Activated CD4-positive, alpha-beta T cell treated with anti-CD3 and anti-CD28 coated beads, Interleukin-2, amount 50 U/mL, for 24 hours (primary cell): ENCODE measurements around the gene HCFC1.

ENCODE experiments used
- DNase-seq, 2 donors: peaks; one replicate each; pipeline ENCODE4 v3.0.0-alpha.2; 2020; ENCODE audit warnings: low read depth in 1 of 2, low spot score in 1 of 2

Gene HCFC1

DNA sequence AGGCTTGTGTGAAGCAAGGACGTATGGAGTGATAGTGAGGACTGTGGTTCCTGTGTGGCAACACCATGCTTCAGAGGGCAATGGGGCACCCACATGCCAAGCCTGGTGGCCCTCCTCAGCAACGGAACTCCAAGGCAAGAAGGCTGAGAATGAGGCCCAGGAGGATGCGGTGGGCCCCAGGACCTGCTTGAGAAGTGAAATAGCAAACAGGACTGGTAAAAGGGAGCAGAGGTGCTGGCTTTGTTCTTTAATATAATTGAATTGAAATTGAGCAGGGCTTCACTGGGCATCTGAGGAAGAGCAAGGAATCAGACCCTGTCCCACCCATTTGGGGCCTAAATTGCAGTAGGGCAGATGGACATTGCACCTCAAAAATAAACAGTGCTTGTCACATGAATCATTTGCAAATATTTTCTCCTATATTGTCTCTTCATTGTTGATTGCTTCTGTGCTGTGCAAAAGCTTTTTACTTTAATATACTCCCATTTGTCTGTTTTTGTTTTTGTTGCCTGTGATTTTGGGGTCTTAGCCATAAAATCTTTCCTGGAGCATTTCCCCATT is 3.2 kb upstream of the HCFC1 start:
- no peak for DNase-seq

DNA sequence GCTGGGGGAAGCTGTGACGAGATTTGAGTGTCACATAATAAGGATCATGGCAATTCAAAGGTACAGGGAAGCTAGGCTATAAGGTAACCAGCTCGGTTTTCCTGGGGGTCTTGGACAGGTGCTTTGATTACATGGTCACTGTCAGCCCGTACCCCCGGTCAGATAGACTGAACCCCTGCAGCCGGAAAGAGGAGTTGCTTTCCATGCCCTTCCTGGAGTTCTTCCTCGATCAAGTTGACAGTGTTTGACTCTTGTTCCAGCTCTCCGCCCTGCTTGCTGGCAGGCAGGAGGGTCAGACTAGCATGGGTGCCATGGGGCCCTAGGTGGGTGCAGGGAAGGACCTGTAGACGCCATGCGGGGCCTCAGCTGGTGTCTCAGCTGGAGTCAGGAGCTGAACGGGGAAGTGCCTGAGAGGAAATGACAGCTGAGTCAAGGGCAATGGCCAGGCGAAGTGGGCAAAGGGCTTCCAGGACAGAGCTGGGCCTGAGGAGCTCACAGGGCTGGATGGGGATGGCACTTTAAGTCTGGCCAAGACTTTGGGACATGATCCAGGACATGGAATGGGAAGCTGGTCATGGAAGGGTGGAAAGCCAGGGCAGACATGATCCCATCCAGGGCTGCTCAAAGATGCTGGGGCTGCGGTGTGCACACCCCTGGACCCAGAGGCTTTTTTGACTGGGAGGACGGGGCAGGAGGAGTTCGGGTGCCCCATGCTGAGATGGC is 2.5 kb upstream of the HCFC1 start:
- no peak for DNase-seq

DNA sequence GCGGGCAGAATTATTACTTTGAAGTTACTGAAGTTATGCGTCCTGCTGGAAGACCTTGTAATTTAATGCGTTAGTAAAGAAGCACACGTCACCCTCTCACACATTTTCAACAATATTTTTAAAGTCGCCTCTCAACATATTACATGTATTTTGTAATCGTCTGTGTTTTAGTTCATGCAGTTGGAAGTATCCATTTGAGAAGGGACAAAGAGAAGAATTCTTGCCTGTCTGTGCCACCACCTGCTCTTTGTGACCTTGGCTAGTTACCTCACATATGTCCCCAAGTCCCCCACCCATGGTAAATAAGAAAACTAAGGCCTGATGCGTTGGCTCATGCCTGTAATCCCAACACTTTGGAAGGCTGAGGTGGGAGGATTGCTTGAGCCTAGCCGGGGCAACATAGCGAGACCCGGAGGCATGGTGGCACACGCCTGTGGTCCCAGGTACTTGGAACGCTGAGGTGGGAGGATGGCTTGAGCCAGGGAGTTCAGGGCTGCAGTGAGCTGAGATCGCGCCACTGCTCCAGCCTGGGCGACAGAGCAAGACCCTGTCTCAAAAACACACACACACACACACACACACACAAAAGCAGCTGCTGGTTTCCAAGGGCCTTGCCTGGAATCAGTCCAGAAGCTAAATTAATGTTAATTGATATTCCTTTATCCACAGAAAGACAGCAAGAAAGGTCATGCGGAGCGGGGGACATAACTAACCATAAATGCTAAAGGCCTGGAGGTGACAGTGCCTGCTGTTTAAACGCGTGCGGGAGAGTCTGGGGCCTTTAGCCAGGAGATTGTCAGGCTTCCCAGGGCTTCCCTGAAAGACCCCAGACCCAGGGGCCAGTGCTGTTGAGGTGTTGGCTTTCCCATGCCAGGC is 1.7 kb upstream of the HCFC1 start:
- no peak for DNase-seq

DNA sequence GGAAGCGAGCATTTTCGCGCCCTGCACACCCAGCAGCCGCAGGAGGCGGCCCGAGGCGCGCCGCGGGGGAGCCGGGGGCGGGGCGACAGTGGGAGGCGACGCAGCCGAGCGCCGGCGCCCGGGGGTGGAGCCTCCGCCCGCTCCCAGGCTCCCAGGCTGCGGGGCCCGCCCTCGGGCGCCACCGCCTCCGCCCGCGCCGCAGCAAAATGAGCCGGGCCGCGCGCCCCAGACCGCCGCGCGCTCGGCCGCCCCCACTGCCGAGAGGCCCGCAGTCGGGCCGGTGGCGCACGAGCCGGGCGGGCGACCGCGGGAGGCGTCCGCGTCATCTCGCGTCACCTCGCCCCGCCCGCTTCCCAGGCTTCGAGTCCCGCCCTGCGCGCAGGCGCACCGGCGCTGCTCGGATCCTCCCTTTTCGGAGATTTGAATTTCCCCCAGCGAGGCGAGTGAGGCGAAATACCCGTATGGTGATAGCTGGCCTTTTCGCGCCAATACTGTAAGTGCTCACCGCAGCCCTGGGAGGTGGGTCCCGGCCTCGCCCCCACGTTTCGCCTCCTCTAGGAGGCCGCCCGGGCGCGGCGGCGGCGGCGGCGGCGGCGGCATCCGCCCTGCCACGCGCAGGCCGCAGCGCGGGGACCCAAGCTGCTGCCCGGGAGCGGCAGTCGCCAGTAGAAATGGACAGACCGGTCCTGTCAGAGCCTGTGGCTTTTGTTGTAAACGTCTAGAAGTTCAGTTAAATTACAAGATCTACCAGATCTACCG is 929 bp upstream of the HCFC1 start, which contains the start of gene TMEM187:
TSS of gene TMEM187 (plus strand) at position 387 of the 759 bp plus-strand sequence. CDS start 9,309 bp downstream, outside the sequence.
- DNase-seq, result peak; percentile 66 to 84

DNA sequence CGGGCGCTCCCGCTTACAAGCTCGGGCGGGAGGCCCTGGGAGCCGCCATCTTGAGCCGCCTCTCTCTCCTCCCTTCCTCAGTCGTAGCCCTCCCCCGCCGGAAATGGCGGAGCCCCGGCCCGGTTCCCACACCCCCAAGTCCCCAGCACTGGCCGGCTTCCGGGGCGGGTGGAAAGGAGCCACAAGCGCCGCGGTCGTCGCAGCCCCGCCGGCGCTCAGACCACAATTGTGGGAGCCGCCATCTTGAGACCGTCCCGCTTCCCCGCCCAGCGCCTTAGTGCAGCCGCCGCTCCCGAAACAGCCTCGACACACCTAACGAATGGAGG is 531 bp downstream of the HCFC1 start:
- DNase-seq, result peak; percentile 53 to 77

DNA sequence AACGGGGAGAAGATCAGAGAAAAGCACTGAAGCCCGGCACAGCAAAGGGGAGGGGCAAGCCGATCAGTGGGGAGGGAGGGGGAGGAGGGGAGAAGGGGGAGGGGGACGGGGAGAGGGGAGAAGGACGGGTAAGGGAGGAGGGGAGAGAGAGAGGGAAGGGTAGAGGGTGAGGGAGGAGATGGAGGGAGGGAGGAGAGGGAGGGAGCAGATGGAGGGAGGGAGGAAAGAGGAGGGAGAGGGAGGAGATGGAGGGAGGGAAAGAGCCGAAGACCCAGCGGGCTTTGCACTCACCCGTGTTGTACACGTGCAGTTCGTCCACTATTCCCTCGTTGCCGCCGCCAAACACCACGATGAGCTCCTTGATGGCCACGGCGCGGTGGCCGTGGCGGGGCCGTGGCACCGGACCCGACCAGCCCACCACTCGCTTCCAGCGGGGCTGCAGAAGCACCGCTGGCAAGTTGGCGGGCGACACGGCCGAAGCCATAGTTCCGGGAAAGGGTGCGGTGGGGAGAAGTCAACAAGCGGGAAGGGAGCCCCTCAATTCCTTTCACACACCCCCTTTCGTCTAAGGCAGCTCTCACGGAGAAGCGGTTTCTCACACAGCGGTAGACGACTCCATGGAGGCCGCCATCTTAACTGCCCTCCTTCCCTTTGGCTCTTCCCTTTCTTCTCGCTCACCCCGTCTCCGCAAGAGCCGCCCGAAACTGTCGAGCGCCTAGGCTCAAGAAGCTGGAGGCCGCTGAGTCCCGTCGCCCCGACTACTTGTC is 1.1 kb downstream of the HCFC1 start:
- no peak for DNase-seq

DNA sequence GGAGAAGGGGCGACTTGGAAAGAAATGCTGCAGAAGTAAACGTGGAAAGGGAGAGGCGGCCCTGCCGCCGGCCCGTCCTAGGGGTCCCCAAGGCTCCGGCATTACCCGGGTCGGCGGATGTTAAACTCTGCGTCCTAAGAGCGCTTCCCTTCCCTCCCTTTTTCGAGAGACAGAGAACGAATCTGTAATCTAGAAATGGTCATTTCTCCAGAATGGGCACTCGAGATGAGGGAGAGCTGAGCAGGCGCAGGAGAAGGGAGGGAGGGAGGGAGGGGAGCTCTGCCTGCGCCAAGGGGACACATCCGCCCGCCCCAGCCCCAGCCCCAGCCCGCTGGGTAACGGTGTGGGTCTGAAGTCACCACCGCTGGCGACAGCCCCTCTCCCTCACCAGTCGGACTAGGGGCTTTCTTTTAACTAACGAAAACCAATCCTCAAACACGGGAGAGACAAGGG is 1.7 kb downstream of the HCFC1 start:
- DNase-seq, result no peak

DNA sequence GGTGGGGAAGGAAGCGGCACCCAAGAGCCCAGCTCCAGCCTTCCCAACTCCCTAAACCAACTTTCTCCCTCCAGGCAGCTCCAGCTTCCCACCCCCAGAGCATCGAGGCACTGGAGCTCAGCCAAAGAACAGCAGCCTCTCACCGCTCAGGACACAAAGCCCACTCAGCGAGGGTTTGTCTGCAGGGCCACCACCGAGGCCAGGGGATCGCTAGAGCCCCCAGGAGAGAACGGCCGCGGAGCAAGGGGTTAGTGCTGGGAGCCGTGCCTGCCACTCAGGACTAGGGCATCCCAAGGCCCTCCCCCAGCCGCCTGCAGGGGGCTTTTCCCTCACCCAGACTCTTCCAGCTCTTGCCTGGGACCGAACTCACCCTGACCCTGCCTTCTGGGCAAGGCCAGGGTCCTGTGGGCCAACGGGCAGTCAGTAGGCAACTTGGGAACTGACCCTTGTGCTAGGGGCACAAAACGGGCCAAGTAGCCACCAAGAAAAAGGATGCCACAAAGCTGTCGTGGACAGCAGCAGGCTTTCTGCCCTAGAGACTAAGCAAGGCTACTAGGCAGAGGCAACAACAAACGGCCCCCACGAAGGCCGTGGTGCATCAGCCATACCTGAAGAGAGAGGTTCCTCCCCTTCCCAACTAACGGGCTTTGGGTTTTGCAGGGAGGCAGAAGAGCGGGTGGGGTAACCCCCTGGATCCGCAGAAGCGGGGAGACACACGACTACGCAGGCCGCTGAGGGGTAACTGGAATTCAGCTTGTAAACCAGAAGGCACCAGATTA is 2.3 kb downstream of the HCFC1 start:
- no peak for DNase-seq

DNA sequence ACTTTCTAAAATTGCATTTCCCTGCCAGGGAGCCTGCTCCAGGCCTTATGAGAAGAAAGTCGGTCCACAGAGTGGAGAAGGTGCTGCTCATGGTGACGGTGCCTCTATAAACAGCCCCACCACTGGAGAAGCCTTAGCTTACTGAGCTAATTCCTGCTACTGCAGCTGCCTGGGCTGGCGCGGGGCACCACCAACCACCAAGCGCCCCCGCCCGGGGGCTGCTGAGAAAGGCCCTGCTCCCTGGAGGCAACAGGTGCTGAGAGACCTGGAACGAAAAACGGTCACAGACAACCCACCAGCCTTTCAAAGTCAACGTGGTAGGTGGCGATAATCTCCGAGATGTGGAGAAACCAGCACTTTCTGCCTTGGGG is 2.9 kb downstream of the HCFC1 start:
- no peak for DNase-seq

DNA sequence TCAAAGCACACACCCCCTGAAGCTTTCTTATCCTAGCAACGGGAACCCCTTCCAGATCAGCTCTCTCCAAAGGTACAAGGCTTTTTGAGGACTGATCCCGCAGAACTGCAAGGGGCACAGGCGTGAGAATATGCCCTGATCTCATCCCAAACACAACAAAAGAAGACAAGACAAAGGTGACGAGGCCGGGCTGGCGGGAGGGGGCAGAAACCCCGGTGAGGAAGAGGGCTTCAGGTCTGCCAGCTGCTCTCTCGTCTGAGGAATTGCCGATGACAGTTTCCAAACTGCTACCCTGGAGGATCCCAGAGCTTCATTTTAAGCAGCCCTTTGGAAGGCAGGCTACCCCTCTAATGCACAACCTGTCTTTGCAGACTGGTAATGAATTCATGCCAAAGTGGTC is 3.4 kb downstream of the HCFC1 start:
- DNase-seq, result no peak

DNA sequence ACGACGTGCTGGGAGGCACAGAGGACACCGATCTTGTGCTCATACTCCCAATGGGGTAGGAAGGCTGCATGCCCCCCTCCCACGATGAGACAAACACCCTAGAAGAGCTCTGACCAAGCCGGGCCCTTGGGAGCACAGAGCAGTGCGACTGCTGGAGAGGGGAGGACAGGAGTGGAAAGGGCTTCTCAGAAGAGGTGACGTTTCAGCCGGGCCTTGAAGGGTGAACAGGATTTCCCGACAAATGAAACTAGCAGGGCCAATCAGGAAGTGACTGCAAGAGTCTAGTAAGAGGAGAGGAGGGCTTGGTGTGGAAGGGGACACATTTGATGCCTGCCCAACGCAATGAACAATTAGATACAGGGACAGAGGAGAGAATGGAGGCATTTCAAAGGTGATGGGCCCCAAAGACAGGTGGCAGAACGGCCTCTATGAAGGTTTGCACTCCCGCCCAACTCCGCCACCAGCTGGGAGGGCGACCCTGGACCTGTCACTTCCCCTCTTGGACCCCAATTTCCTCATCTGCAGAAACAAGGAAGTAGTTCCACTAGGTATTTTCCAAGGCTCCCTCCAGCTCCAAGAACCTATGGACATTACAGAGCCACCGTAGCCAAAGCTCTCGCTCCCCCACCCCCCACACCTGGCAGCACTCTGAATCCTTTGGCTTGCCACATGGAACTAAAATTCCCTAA is 3.9 kb downstream of the HCFC1 start:
- DNase-seq, result no peak

DNA sequence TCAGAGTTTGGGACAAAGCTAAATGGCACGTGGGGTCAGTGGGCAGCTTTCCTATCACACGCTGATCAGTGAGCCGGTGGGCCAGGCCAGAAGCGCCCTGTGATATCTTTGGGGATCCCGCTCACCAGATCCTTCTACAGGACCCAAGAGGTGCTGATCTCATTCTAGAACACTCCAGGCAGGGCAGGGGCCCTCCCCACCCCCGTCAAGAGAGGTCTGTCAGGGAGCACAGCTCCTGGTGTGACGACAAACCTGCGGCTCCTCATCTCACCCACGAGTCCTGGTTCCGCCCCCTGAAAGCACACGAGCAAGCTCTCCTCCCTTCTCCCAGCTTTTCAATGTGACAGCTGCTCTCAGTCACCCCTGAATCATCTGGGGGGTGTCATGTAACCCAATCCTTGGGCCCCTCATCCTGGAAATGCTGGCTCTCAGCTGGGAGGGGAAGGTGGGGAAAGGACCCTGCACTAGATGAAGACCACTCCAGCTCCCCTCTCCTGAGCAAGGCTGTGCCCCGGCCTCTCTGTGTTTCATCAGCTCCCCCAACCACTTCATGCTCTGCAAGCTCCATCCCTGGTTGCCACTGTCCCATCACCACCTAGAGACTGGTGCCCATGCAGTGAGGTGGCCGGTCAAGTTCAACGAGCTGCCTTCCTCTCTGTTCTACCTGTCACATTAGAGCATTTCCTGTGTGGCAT is 4.6 kb downstream of the HCFC1 start:
- no peak for DNase-seq

DNA sequence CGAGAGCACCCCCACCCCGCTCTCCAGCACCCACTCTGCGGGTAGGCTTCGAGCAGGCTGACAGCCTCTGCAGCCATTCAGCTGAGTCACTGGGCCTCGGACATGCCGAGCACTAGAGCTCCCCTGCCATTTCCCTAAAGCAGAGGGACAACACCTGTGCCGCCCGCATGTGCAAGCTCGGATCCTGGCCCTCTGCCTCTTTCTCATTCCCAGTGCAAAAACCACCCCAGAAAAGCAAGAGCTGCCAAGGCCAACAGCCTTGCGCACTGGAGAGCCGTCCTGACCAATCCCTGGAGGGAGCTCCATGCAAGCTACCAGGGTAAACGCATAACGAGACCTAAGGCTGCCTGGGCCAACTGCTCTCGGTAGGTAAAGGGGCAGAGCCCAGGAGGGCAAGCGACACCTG is 5.3 kb downstream of the HCFC1 start:
- no peak for DNase-seq

DNA sequence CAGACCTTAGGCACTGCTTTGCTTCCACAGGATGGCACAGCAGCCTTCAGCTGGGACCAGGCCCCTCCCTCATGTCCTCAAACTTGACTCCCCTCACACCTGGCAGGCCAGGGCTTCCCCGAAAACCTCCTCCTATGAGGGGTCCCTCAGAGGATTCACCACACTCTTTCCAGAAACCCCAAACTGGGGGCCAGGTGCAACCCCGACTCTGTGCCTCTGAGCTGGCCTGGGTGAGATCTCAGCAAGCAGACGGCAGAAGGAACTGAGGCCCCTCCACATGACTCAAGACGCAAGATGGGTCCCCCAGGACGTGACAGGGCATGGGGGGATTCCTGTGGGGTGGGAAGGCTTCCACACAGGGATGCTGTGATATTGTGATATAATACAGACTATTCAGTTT is 6.2 kb downstream of the HCFC1 start:
- DNase-seq, result no peak

DNA sequence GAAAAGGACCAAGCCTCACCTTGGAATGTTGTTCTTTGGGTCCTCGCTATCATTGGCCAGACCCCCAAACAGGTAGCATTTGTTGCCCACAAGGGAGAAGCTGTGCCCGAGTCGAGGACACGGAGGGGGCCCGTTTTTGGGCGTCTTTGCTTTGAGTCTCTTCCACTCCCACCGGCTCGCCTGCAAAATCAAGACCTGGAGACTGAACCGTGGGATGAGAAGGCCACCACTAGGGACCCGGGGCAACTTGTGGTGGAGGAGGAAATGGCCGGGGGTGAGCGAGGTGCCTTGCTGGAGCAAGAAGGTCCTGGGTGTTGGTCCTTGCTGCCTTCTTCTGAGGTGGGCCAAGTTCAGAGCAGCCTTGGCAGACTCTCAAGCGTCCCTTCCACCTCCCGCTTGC is 7.5 kb downstream of the HCFC1 start:
- DNase-seq, result no peak

DNA sequence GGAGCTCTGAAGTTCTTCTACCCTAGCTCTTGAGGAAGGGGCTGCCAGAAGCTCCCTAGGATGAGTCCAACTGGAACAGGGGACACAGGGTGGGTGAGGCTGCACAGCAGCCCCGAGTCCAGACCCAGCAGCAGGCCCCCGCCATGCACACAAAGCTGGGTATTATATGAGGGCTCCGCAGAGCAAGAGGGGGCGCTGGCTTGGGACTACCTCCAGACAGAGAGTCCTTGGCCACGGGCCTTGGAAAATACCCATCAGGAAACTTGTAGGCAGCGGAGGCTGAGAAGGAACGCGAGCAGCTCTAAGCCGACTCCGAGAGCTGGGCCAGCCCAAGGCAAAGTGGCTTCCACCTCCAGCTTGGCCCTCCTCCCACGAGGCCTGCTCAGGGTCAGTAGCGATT is 8.1 kb downstream of the HCFC1 start:
- DNase-seq, result no peak

DNA sequence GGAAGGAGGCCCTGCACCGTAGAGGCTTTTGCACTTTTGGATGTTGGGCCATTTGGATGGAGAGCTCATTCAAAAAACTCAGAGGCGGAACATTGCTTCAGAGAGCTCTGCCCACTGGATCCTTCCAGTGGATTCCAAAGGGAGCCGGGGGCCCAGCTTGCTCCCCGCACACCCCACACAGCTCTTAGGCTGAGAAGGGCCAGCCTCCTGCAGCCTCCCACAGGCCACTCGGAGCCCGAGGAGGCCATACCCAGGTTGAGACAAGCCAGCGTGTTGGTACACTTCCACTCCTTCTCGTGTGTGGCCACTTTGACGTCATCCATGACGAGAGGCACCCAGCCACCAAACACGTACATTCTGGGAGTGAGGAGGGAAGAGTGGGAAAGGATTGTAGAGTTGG is 10.3 kb downstream of the HCFC1 start:
- DNase-seq, result no peak

DNA sequence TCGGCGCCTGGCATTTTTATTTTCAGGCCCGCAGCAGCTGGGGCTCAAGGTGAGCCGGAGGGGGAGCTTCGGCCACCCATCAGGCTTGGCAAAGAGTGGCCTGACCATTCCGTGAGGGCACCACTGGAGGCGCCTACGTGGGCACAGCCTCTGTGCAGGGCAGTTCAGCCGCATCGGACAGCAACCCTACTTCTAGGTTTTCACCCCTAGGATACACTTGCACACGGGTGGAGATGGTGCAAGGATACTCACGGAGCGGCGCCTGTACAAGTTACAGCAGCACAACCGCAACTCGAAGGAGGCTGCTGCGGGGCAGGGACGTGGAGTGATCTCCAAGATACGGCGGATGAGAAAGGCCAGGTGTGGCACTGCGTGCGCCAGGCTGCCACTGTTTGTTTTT is 10.8 kb downstream of the HCFC1 start:
- DNase-seq, result no peak

DNA sequence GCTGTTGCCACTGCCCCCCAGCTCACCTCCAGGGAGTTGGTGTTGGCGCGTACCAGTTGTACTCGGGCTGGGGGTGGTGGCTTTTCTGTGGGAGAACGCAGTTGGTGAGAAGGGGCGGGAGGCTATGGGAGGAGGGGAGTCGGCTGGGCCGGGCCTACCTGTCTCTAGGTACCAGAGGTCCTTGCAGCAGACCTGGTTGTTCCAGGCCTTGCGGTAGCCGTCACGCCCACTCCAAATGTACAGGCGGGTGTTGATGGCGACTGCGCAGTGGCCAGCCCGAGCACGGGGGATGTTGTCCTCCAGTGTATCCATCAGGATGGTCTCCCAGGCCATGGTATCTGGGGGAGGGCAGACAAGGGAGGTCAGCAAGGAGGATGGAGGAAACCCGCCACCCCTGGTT is 11.5 kb downstream of the HCFC1 start:
- DNase-seq, result no peak
